ENCODE data around the gene PRSS22.

PRSS22 gene

GRCh38 chr16:2895813-2896212 is 37.8 kb upstream of the PRSS22 start:
- DNase-seq (ENCODE audit: low read depth): no peak
- no peak overlapping the region for H3K4me3 ChIP-seq (ENCODE audit: control insufficient read depth, low read depth, low read length)
- TF ChIP-seq CTCF (IDR thresholded peaks at IDR 0.05; ENCODE audit: control insufficient read depth, insufficient read depth, low read depth, low read length, missing control alignments): no peak

- DNase-seq (ENCODE audit: low read depth): no peak
- no peak for TF ChIP-seq CTCF (IDR thresholded peaks at IDR 0.05; ENCODE audit: control insufficient read depth, insufficient read depth, low read depth, low read length, missing control alignments)
These were observed 36.3 kb upstream of the PRSS22 start for GRCh38 chr16:2894231-2894630.

GRCh38 chr16:2884041-2884451 is 26.1 kb upstream of the PRSS22 start:
- peak overlapping the region; percentile 95 for H3K4me3 ChIP-seq (ENCODE audit: control insufficient read depth, low read depth, low read length)
- DNase-seq (ENCODE audit: low read depth): no peak
- TF ChIP-seq CTCF (IDR thresholded peaks at IDR 0.05; ENCODE audit: control insufficient read depth, insufficient read depth, low read depth, low read length, missing control alignments): no peak

More at GRCh38 chr16:2894231-2894630, 36.3 kb upstream of the PRSS22 start:
- no peak overlapping the region for H3K4me3 ChIP-seq (ENCODE audit: control insufficient read depth, low read depth, low read length)

- no peak for TF ChIP-seq CTCF (IDR thresholded peaks at IDR 0.05; ENCODE audit: control insufficient read depth, insufficient read depth, low read depth, low read length, missing control alignments)
- peak overlapping the region; percentile 95 for H3K4me3 ChIP-seq (ENCODE audit: control insufficient read depth, low read depth, low read length)
- DNase-seq (ENCODE audit: low read depth): no peak
These were observed 25.5 kb upstream of the PRSS22 start for GRCh38 chr16:2883458-2883908.

- H3K4me3 ChIP-seq (ENCODE audit: control insufficient read depth, low read depth, low read length): peak within 1 kb of the TSS; percentile 95
- TF ChIP-seq CTCF (IDR thresholded peaks at IDR 0.05; ENCODE audit: control insufficient read depth, insufficient read depth, low read depth, low read length, missing control alignments): peak; percentile 1
- DNase-seq (ENCODE audit: low read depth): peak; percentile 97
These were observed 24.9 kb upstream of the PRSS22 start, which contains the start of gene FLYWCH2 for GRCh38 chr16:2882650-2883457. FLYWCH2 (plus strand) TSS chr16:2883215; CDS start chr16:2896450, 13,235 bp downstream.

GRCh38 chr16:2881783-2882649 is 24.0 kb upstream of the PRSS22 start:
- no peak for TF ChIP-seq CTCF (IDR thresholded peaks at IDR 0.05; ENCODE audit: control insufficient read depth, insufficient read depth, low read depth, low read length, missing control alignments)
- peak overlapping the region; percentile 95 for H3K4me3 ChIP-seq (ENCODE audit: control insufficient read depth, low read depth, low read length)
- DNase-seq (ENCODE audit: low read depth): no peak

Data from AG09309 (cell line).